Subcutaneous adipose tissue (tissue), 4 donors: ENCODE data around the gene ELP5. TPM values are rescaled to one million over a fixed set of nuclear protein-coding genes. Genes with fewer than 3 reads are reported as not detected.

ENCODE experiments used
- CTCF ChIP-seq: fragments of 450-650 bp; IDR thresholded peaks from one replicate; pipeline ENCODE4 v1.5.1; 2016; ENCODE audit warnings: low read depth, mild to moderate bottlenecking, control low read depth, antibody characterized with exemption, moderate library complexity
- total RNA-seq, 4 donors: library from RNA; depleted of rRNA; stranded (reverse); fragments of >200 nt; gene quantifications; one replicate each; pipeline ENCODE4 v1.1.0, GENCODE V29; 2016

ELP5 gene
- total RNA-seq, 4 donors from 2014 or later = 20.7 to 43.4 (median 25.3) TPM

- TF ChIP-seq CTCF = no peak
These were observed 13.5 kb upstream of the ELP5 start for GRCh38 chr17:7238420-7239090.

- TF ChIP-seq CTCF = no peak
These were observed 12.7 kb upstream of the ELP5 start, which contains the start of gene PHF23 for GRCh38 chr17:7239091-7240027. Gene PHF23, minus strand, starts transcription at chr17:7239457. Its CDS starts 178 bp downstream, at chr17:7239279.

GRCh38 chr17:7240375-7240774, 11.6 kb upstream of the ELP5 start:
- TF ChIP-seq CTCF = no peak

- TF ChIP-seq CTCF = no peak
These were observed 10.8 kb upstream of the ELP5 start for GRCh38 chr17:7241090-7241733.

- TF ChIP-seq CTCF = no peak
These were observed 10.0 kb upstream of the ELP5 start, which contains the start of gene GABARAP for GRCh38 chr17:7241783-7242716. Gene GABARAP, minus strand, starts transcription at chr17:7242449. Its CDS starts 119 bp downstream, at chr17:7242330.

- no peak for TF ChIP-seq CTCF
These were observed 9.1 kb upstream of the ELP5 start for GRCh38 chr17:7242717-7243452.
